ENCODE measurements around the gene DPYD. TPM values are rescaled to one million over a fixed set of nuclear protein-coding genes. Genes with fewer than 3 reads are reported as not detected.

Gene DPYD
- total RNA-seq, 1 donor from 2014 or later, result 8.5 TPM

GRCh38 chr1:97898948-97899347, 21.9 kb downstream of the DPYD start:
- Mint-ChIP-seq H3K4me1 (ENCODE audit: unreplicated experiment) (no peaks in the 10 kb centered on the region), H3K27me3 (no peaks in the 10 kb centered on the region), H3K9me3 (no peaks in the 10 kb centered on the region), H3K4me3 (no peak overlapping the region), H3K36me3 (no peaks in the 10 kb centered on the region), H3K27ac (no peak overlapping the region)
- no peak for TF ChIP-seq CTCF (conservative IDR thresholded peaks at IDR 0.05)
- DNase-seq (ENCODE audit: extremely low spot score, unreplicated experiment), result no peak

- Mint-ChIP-seq H3K36me3 (no peaks in the 10 kb centered on the region), H3K4me3 (no peak overlapping the region), H3K4me1 (ENCODE audit: unreplicated experiment) (no peaks in the 10 kb centered on the region), H3K9me3 (no peaks in the 10 kb centered on the region), H3K27me3 (no peaks in the 10 kb centered on the region), H3K27ac (no peak overlapping the region)
- no peak for DNase-seq (ENCODE audit: extremely low spot score, unreplicated experiment)
- TF ChIP-seq CTCF (conservative IDR thresholded peaks at IDR 0.05), result no peak
Observed at GRCh38 chr1:97895278-97895677, 25.6 kb downstream of the DPYD start.

- no peaks in the 10 kb centered on the region for H3K9me3 Mint-ChIP-seq
- H3K4me1 Mint-ChIP-seq (ENCODE audit: unreplicated experiment), result no peaks in the 10 kb centered on the region
- DNase-seq (ENCODE audit: extremely low spot score, unreplicated experiment), result no peak
- no peaks in the 10 kb centered on the region for H3K27me3 Mint-ChIP-seq
- no peaks in the 10 kb centered on the region for H3K36me3 Mint-ChIP-seq
- no peak overlapping the region for H3K4me3 Mint-ChIP-seq
- H3K27ac Mint-ChIP-seq, result no peak overlapping the region
- TF ChIP-seq CTCF (conservative IDR thresholded peaks at IDR 0.05), result no peak
Observed at GRCh38 chr1:97893844-97894243, 27.0 kb downstream of the DPYD start.

- TF ChIP-seq CTCF (conservative IDR thresholded peaks at IDR 0.05), result no peak
- Mint-ChIP-seq H3K4me3 (no peak overlapping the region), H3K4me1 (ENCODE audit: unreplicated experiment) (no peaks in the 10 kb centered on the region), H3K9me3 (no peaks in the 10 kb centered on the region), H3K27ac (no peak overlapping the region), H3K27me3 (no peaks in the 10 kb centered on the region), H3K36me3 (no peaks in the 10 kb centered on the region)
- no peak for DNase-seq (ENCODE audit: extremely low spot score, unreplicated experiment)
Observed at GRCh38 chr1:97886199-97886598, 34.6 kb downstream of the DPYD start.

- Mint-ChIP-seq H3K9me3 (no peaks in the 10 kb centered on the region), H3K36me3 (no peaks in the 10 kb centered on the region), H3K27ac (no peak overlapping the region), H3K4me1 (ENCODE audit: unreplicated experiment) (no peaks in the 10 kb centered on the region), H3K27me3 (no peaks in the 10 kb centered on the region), H3K4me3 (no peak overlapping the region)
- DNase-seq (ENCODE audit: extremely low spot score, unreplicated experiment), result no peak
- no peak for TF ChIP-seq CTCF (conservative IDR thresholded peaks at IDR 0.05)
Observed at GRCh38 chr1:97883823-97884222, 37.0 kb downstream of the DPYD start.

- no peak for DNase-seq (ENCODE audit: extremely low spot score, unreplicated experiment)
- H3K36me3 Mint-ChIP-seq, result no peaks in the 10 kb centered on the region
- H3K27me3 Mint-ChIP-seq, result no peaks in the 10 kb centered on the region
- H3K9me3 Mint-ChIP-seq, result no peaks in the 10 kb centered on the region
- no peaks in the 10 kb centered on the region for H3K4me1 Mint-ChIP-seq (ENCODE audit: unreplicated experiment)
- H3K27ac Mint-ChIP-seq, result no peak overlapping the region
- TF ChIP-seq CTCF (conservative IDR thresholded peaks at IDR 0.05), result no peak
- no peak overlapping the region for H3K4me3 Mint-ChIP-seq
Observed at GRCh38 chr1:97877307-97877706, 43.5 kb downstream of the DPYD start.
